ENCODE measurements around the gene CDH13.

DNA sequence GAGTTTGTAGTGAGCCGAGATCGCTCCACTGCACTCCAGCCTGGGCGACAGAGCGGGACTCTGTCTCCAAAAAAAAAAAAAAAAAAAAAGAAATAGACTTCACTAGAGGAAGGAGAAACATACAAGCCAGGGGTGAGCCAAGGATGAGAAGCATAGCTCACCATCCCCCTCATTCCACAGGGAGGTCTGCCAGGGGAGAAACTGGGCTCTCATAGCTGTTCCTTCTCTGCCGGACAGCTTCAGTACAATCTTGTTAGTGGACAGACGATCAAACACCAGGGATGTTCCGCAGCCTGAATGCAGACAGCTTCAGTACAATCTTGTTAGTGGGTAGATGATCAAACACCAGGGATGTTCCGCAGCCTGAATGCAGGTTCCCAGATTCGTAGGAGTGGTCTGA is 509.6 kb downstream of the CDH13 start:
- TF ChIP-seq, protein P1, sequence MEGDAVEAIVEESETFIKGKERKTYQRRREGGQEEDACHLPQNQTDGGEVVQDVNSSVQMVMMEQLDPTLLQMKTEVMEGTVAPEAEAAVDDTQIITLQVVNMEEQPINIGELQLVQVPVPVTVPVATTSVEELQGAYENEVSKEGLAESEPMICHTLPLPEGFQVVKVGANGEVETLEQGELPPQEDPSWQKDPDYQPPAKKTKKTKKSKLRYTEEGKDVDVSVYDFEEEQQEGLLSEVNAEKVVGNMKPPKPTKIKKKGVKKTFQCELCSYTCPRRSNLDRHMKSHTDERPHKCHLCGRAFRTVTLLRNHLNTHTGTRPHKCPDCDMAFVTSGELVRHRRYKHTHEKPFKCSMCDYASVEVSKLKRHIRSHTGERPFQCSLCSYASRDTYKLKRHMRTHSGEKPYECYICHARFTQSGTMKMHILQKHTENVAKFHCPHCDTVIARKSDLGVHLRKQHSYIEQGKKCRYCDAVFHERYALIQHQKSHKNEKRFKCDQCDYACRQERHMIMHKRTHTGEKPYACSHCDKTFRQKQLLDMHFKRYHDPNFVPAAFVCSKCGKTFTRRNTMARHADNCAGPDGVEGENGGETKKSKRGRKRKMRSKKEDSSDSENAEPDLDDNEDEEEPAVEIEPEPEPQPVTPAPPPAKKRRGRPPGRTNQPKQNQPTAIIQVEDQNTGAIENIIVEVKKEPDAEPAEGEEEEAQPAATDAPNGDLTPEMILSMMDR (IDR thresholded peaks at IDR 0.05), result no peak
- TF ChIP-seq POLR2A (IDR thresholded peaks at IDR 0.05; ENCODE audit: low read depth), result no peak
- no peak for TF ChIP-seq POLR2AphosphoS5 (IDR thresholded peaks at IDR 0.05)
- no peak for TF ChIP-seq EP300 (IDR thresholded peaks at IDR 0.05)

All from esophagus muscularis mucosa (tissue), 4 donors.